Breast epithelium (tissue), 3 donors: ENCODE measurements around the gene EFCAB8.

ENCODE experiments used
- POLR2A ChIP-seq: fragments of 450-650 bp; IDR thresholded peaks from one replicate; pipeline ENCODE4 v1.6.1; 2016; ENCODE audit warnings: antibody characterized with exemption, mild to moderate bottlenecking, moderate library complexity
- TF ChIP-seq, protein P1 (sequence below), 3 donors: fragments of 450-650 bp; IDR thresholded peaks; one replicate each; pipeline ENCODE4 v1.5.1; 2016 to 2017; ENCODE audit warnings: antibody characterized with exemption in 3 of 3, mild to moderate bottlenecking in 3 of 3, moderate library complexity in 3 of 3

DNA sequence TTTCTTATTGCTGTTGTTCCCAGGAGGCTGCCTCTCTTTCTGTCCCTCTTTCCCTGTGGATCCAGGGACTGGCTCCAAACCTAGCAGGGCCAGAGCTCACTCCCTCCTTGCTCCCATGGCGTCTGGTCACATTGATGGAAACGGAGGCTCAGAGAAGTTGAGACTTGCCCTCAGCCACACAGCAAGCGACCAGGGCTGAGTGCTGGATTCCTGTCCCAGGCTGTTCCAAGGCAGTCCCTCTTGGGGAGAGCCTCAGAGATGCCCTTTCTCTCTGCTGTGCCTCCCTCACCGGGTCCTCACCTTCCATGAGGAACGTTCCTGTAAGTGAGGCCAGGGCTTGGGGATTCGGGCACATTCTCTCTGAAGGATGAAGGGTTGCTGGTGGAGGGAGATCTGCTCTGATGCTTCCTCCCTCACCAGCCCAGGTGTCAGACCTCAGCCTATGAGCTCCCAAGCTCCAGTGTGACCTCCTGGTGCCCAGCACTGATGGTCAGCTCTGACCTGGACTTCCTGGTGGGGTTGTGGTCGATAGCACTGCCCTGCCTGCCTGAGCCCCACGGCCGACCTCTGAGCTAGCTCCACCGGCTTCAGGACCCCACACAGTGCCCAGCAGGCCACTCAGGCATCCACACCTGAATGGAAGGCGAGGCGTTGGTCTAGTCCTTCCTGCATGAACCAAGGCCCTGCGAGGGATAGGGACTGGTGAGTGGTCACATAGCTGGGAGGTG lies 118.7 kb downstream of the EFCAB8 start:
- TF ChIP-seq, protein P1, sequence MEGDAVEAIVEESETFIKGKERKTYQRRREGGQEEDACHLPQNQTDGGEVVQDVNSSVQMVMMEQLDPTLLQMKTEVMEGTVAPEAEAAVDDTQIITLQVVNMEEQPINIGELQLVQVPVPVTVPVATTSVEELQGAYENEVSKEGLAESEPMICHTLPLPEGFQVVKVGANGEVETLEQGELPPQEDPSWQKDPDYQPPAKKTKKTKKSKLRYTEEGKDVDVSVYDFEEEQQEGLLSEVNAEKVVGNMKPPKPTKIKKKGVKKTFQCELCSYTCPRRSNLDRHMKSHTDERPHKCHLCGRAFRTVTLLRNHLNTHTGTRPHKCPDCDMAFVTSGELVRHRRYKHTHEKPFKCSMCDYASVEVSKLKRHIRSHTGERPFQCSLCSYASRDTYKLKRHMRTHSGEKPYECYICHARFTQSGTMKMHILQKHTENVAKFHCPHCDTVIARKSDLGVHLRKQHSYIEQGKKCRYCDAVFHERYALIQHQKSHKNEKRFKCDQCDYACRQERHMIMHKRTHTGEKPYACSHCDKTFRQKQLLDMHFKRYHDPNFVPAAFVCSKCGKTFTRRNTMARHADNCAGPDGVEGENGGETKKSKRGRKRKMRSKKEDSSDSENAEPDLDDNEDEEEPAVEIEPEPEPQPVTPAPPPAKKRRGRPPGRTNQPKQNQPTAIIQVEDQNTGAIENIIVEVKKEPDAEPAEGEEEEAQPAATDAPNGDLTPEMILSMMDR (IDR thresholded peaks at IDR 0.05): no peak
- no peak for TF ChIP-seq POLR2A
